ENCODE measurements around the gene C1QTNF8. TPM values are rescaled to one million over a fixed set of nuclear protein-coding genes. Genes with fewer than 3 reads are reported as not detected.

Gene C1QTNF8
- total and polyA plus RNA-seq, 2 of the 13 experiments (the other 11 are each of a cell fraction or from before 2014, with no cell fraction given): 0.09 TPM; not detected in 1

DNA sequence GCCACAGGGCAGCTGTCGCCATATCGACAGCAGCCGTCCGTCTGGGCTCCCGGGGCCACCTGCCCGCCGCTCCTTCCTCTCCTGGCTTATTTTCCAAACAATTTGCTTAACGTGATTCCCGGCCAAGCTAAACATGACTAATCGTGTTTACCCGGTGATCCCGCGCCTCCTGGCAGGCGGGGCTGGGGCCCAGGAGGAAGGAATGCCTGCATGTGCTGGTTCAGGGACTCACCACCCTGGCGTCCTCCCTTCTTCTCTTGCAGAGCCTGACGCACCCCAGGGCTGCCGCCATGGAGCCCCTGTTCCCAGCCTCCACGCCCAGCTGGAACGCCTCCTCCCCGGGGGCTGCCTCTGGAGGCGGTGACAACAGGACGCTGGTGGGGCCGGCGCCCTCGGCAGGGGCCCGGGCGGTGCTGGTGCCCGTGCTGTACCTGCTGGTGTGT lies 17.4 kb downstream of the C1QTNF8 start (continued):
- TF ChIP-seq ZNF253 (CRISPR knock-in tag; IDR thresholded peaks at IDR 0.05; ENCODE audit: borderline replicate concordance) (peak; percentile 74; the same call in 1 of the 2 replicates), MLLT10 (CRISPR knock-in tag; IDR thresholded peaks at IDR 0.05) (no peak), HIVEP1 (CRISPR knock-in tag; IDR thresholded peaks at IDR 0.05) (peak; percentile 97), PBX3 (CRISPR knock-in tag; IDR thresholded peaks at IDR 0.05; ENCODE audit: borderline replicate concordance) (no peak), ZIK1 (CRISPR knock-in tag; IDR thresholded peaks at IDR 0.05; ENCODE audit: borderline replicate concordance, low read depth) (peak; percentile 85; the same call in 1 of the 2 replicates), NR1H2 (CRISPR knock-in tag; IDR thresholded peaks at IDR 0.05; ENCODE audit: borderline replicate concordance, low read depth) (0 out of 2 replicates have a peak, but pooled peaks have one; percentile 7), ZNF235 (CRISPR knock-in tag; IDR thresholded peaks at IDR 0.05; ENCODE audit: borderline replicate concordance) (0 out of 2 replicates have a peak, but pooled peaks have one; percentile 67), ZBTB20 (CRISPR knock-in tag; IDR thresholded peaks at IDR 0.05; ENCODE audit: borderline replicate concordance, low read depth) (peak; percentile 82; the same call in 1 of the 2 replicates), ZNF33A (CRISPR knock-in tag; IDR thresholded peaks at IDR 0.05; ENCODE audit: borderline replicate concordance) (no peak), ZNF33B (CRISPR knock-in tag; IDR thresholded peaks at IDR 0.05) (no peak), SPEN (CRISPR knock-in tag; IDR thresholded peaks at IDR 0.05; ENCODE audit: low read depth) (peak; percentile 79; the same call in 1 of the 2 replicates), ZFY (CRISPR knock-in tag; IDR thresholded peaks at IDR 0.05) (peak; percentile 64), ZNF598 (CRISPR knock-in tag; IDR thresholded peaks at IDR 0.05; ENCODE audit: borderline replicate concordance) (no peak), ZNF790 (CRISPR knock-in tag; IDR thresholded peaks at IDR 0.05; ENCODE audit: borderline replicate concordance) (no peak), RFXAP (CRISPR knock-in tag; IDR thresholded peaks at IDR 0.05; ENCODE audit: borderline replicate concordance) (peak; percentile 79; the same call in 1 of the 2 replicates), ZNF607 (CRISPR knock-in tag; IDR thresholded peaks at IDR 0.05; ENCODE audit: borderline replicate concordance) (peak; percentile 78; the same call in 1 of the 2 replicates), ZNF652 (CRISPR knock-in tag; IDR thresholded peaks at IDR 0.05; ENCODE audit: borderline replicate concordance, low read depth) (0 out of 2 replicates have a peak, but pooled peaks have one; percentile 50), ZNF446 (CRISPR knock-in tag; IDR thresholded peaks at IDR 0.05) (no peak), SNRNP70 (IDR thresholded peaks at IDR 0.05; ENCODE audit: low read depth, low read length) (no peak), ZNF564 (CRISPR knock-in tag; IDR thresholded peaks at IDR 0.05) (peak; percentile 50; the same call in 1 of the 2 replicates), HOXD1 (CRISPR knock-in tag; IDR thresholded peaks at IDR 0.05) (no peak; the same call in 1 of the 2 replicates), RXRB (CRISPR knock-in tag; IDR thresholded peaks at IDR 0.05; ENCODE audit: borderline replicate concordance) (peak; percentile 91), ZNF772 (CRISPR knock-in tag; IDR thresholded peaks at IDR 0.05) (peak; percentile 88), CBX5 (CRISPR knock-in tag; IDR thresholded peaks at IDR 0.05; ENCODE audit: borderline replicate concordance) (peak; percentile 88), CBX1 (IDR thresholded peaks at IDR 0.05; ENCODE audit: low read depth) (no peak), ELF3 (CRISPR knock-in tag; IDR thresholded peaks at IDR 0.05) (peak; percentile 93), ATF7 (IDR thresholded peaks at IDR 0.05) (no peak), ATF7 (CRISPR knock-in tag; IDR thresholded peaks at IDR 0.05) (peak; percentile 38; the same call in 1 of the 2 replicates), MIXL1 (CRISPR knock-in tag; IDR thresholded peaks at IDR 0.05) (peak; percentile 83), RFX5 (IDR thresholded peaks at IDR 0.05; ENCODE audit: low read depth, low read length) (no peak)
- TF ChIP-seq, protein P1, sequence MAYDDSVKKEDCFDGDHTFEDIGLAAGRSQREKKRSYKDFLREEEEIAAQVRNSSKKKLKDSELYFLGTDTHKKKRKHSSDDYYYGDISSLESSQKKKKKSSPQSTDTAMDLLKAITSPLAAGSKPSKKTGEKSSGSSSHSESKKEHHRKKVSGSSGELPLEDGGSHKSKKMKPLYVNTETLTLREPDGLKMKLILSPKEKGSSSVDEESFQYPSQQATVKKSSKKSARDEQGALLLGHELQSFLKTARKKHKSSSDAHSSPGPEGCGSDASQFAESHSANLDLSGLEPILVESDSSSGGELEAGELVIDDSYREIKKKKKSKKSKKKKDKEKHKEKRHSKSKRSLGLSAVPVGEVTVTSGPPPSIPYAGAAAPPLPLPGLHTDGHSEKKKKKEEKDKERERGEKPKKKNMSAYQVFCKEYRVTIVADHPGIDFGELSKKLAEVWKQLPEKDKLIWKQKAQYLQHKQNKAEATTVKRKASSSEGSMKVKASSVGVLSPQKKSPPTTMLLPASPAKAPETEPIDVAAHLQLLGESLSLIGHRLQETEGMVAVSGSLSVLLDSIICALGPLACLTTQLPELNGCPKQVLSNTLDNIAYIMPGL (CRISPR knock-in tag; IDR thresholded peaks at IDR 0.05; ENCODE audit: borderline replicate concordance in 1 of 2, low read depth in 1 of 2): peak in 1 of 2 experiments; percentile 30; a peak in 2 of 4 replicates
